HUES64 (cell line): ENCODE data around the gene GAK.
A peak's percentile ranks its signal among the peaks of the same experiment; 100 is the strongest.
"Not testable (repeated sequence)": the region's sequence is repeated elsewhere in the genome, so short reads cannot be mapped to it uniquely, and the experiment has no call there.

Source experiments
- H3K27ac ChIP-seq: 2 replicates; pipeline ENCODE4 v1.7.0; 2013; ENCODE audit warnings: low read depth, low read length, inconsistent platforms
- H3K27me3 ChIP-seq: 2 replicates; pipeline ENCODE4 v1.6.1; 2013; ENCODE audit warnings: mild to moderate bottlenecking, low read length; ENCODE audit not compliant: insufficient read depth
- H3K36me3 ChIP-seq: 2 replicates; pipeline ENCODE4 v1.6.1; 2013; ENCODE audit warnings: mild to moderate bottlenecking, low read length; ENCODE audit not compliant: insufficient read depth
- H3K4me1 ChIP-seq: 2 replicates; pipeline ENCODE4 v1.6.1; 2013; ENCODE audit warnings: mild to moderate bottlenecking, low read length, moderate library complexity; ENCODE audit not compliant: insufficient read depth
- H3K4me3 ChIP-seq: 2 replicates; pipeline ENCODE4 v1.5.1; 2013; ENCODE audit warnings: mild to moderate bottlenecking, low read length, moderate library complexity
- H3K9ac ChIP-seq: 2 replicates; pipeline ENCODE4 v1.6.1; 2013; ENCODE audit warnings: mild to moderate bottlenecking, low read depth, low read length
- H3K9me3 ChIP-seq: 2 replicates; pipeline ENCODE4 v1.6.1; 2013; ENCODE audit warnings: low read depth, low read length; ENCODE audit not compliant: insufficient read depth
- WGBS: fragments of 150-250, 120-280 bp; methylation state at CpG from one replicate; pipeline ENCODE4 v1.1.7; 2013; ENCODE audit warnings: missing lambda C conversion rate; 5-methylcytosine and 5-hydroxymethylcytosine counted together

The GAK gene

DNA sequence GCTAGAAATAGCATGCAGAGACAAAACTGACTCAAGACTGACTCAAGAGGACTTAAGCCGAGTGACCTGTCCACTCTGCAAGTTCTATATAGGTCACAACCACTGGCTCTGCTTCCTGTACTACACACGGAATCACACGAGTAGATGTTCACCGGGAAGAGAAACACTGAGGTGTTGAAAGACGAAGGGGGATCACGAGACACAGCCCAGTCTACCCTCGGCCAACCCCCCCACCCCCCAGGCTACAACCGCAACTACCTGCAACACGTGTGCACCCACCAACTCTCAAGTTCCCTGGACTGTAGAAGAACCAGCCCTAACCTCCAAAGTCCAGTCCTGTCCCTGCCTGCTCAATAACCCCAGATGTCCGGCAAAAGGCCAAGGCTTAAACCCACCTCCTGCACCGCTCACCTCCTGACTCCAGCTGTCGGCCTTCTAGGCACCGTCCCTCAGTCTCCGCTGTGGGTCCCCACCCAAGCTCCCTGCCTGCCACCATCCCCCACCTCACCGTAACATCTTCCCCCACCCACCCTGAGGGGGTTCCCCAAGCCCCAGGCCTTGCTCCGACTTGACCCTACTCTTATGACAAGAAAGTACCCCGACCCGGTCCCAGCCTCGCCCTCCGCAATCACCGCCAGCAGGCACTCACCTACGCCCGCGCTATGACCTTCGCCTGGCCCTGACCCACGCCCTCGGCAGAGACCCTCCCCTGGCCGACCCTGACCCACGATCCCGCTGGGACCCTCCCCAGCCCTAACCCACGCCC lies 739 bp downstream of the GAK start:
- Histone ChIP-seq H3K9me3 (no peaks in the 10 kb centered on the region), H3K9ac (peak overlapping the region; percentile 80), H3K36me3 (no peaks in the 10 kb centered on the region), H3K27ac (peak overlapping the region; percentile 84), H3K4me1 (no peaks in the 10 kb centered on the region; the same call in 1 of the 2 replicates), H3K4me3 (peak overlapping the region; percentile 92), H3K27me3 (peaks cover 4% of the 10 kb centered on the region; the same call in 1 of the 2 replicates)
- WGBS: 12% methylated on average over 31 of the region's 31 CpGs

DNA sequence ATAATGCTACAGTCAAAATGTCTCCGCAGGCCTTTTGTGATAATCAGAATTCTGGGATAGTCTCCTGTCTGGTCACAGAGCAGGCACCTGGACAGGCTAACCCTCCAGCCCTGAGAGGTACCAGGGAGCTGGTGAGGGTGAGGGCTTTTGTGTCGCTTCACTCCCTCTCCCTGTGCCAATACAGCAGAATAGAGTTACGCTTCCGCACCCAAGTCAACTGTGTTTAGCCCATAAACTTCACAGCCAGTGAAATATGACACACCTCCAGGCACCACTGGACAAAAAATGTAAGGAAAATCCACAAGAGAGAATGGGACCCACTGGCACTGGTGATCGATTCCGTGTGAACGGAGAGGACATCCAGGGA lies 1.3 kb downstream of the GAK start:
- H3K27ac ChIP-seq: no peak overlapping the region

DNA sequence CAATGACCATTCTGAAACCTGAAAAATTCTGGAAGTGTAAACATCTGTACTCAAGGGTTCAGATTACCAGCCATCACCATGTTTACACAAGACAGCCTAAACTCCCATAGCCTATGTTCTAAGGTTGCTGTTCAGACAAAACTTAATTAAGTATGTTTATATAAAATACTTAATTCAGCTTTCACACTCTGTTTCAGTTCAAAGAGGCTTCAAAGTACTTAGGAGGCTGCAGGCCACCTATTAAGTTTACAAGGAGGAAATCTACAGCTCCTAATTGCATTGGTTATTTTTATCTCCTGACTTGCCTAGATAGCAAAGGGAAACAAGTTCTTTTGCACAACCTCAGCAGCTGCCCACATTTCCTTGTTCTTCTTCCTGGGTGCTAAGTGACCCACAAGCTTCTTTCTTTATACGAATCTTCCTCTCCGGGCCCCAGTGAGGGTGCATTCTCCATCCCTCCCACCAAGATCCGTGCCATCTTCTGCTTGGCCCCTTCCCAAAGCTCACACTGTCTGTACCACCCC lies 2.0 kb downstream of the GAK start:
- Histone ChIP-seq H3K4me1 (no peaks in the 10 kb centered on the region; the same call in 1 of the 2 replicates), H3K27ac (no peak overlapping the region), H3K4me3 (0 out of 2 replicates have a peak overlapping the region, but pooled peaks have one; percentile 92), H3K27me3 (peaks cover under 1% of the 10 kb centered on the region; the same call in 1 of the 2 replicates), H3K9me3 (no peaks in the 10 kb centered on the region), H3K36me3 (no peaks in the 10 kb centered on the region), H3K9ac (no peak overlapping the region)
- 82% methylated on average over 3 of the region's 3 CpGs for WGBS

More for the DNA sequence above, 1.3 kb downstream of the GAK start:
- Histone ChIP-seq H3K4me1 (no peaks in the 10 kb centered on the region; the same call in 1 of the 2 replicates), H3K9me3 (no peaks in the 10 kb centered on the region), H3K4me3 (peak overlapping the region; percentile 92), H3K9ac (peak overlapping the region; percentile 80), H3K27me3 (peaks cover 4% of the 10 kb centered on the region; the same call in 1 of the 2 replicates), H3K36me3 (no peaks in the 10 kb centered on the region)
- 84% methylated on average over 7 of the region's 7 CpGs for WGBS

DNA sequence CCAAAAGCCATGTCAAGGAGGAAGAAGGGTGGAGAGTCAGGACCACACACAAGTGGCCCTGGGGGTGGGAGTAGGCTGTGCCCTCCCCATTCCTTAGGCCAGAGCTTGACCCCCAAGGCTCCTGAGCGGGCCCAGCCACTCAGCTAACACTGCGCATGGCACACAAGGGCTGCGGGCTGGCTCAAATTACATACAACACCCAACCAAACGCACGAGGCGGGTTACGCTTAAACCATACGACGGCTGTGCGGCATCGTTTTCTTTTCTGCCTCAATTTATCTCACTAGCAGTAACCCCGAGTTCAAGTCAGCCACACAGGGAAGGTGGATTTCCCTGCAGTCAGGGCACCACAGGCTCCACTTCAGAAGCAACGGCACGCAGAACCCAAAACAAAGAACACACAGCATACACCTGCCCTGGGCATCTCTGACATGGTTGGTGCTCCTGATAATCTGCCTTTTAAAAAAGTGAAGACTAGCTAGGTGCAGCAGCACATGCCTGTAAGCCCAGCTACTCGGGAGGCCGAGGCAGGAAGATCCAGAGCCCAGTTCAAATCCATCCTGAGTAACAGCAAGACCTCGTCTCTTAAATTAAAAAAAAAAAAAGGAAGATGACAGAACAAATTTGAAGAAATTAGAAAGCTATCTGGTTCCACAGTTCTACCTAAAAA lies 2.9 kb downstream of the GAK start:
- 93% methylated on average over 17 of the region's 17 CpGs for WGBS

DNA sequence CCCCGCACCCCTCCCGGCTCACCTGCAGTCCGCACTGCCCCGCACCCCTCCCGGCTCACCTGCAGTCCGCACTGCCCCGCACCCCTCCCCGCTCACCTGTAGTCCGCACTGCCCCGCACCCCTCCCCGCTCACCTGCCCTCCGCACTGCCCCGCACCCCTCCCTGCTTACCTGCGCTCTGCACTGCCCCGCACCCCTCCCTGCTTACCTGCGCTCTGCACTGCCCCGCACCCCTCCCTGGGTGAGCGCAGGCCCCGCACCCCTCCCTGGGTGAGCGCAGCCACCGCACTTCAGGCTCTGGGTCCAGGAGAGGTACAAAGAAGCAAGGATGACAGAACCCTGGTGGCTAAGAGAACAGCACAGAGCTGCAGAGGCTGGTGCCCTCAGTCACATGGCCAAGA lies 4.5 kb downstream of the GAK start:
- H3K4me3 ChIP-seq, H3K4me1 ChIP-seq, H3K27me3 ChIP-seq, H3K9ac ChIP-seq, H3K27ac ChIP-seq, H3K36me3 ChIP-seq, H3K9me3 ChIP-seq: not testable (repeated sequence)
- WGBS: 96% methylated on average over 21 of the region's 21 CpGs

More for the DNA sequence above, 2.9 kb downstream of the GAK start:
- Histone ChIP-seq H3K36me3 (no peaks in the 10 kb centered on the region), H3K9ac (no peak overlapping the region), H3K4me3 (no peak overlapping the region), H3K27me3 (no peaks in the 10 kb centered on the region), H3K27ac (no peak overlapping the region), H3K4me1 (no peaks in the 10 kb centered on the region; the same call in 1 of the 2 replicates), H3K9me3 (no peaks in the 10 kb centered on the region)

DNA sequence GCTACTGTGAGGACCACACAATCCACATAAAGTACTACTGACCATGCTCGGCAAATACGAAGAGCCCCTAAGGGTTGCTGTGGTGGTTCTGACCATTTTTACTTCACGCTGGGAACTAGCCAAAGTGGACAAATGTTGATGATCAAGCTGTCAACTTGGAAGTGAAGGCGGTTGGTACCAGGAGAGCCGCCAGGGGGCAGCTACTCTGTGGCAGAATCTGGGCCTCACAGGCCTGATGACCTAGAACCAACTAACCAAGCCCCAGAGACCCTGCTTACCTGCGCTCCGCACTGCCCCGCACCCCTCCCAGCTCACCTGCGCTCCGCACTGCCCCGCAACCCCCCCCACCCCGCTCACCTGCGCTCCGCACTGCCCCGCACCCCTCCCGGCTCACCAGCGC lies 5.6 kb downstream of the GAK start:
- no peak overlapping the region for H3K9ac ChIP-seq
- no peaks in the 10 kb centered on the region; the same call in 1 of the 2 replicates for H3K4me1 ChIP-seq
- no peaks in the 10 kb centered on the region for H3K9me3 ChIP-seq
- WGBS: 73% methylated on average over 11 of the region's 17 CpGs
- H3K27me3 ChIP-seq: no peaks in the 10 kb centered on the region
- H3K36me3 ChIP-seq: no peaks in the 10 kb centered on the region
- H3K27ac ChIP-seq: no peak overlapping the region
- H3K4me3 ChIP-seq: no peak overlapping the region

DNA sequence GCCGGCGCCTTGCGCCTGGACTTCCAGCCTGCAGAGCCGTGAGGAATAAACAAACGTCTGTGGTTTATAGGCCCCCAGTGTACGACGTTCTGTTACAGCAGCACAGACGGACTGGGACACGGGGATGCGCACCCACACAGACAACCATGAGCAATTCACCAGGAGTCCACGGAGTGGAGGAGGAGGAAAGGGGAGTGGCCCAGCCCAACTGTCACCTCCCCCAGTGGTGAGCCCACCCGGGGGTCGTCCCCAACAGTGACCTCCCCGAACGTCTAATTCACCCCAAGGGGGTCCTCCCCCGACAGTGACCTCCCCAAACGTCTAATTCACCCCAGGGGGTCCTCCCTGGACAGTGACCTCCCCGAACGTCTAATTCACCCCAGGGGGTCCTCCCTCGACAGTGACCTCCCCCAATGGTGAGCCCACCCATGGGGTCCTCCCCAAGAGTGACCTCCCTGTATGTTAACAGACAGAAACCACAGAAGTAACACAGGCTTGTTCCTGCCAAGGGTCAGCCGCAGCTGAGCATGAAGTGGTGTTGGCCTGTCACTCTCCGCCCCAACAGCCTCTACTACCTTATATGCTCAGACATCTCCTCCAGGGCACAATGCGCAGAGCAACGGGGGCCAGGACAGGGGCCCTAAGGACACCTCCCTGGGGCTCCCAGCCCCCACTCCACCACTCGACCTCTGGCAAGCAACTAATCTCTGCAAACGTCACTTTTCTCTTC lies 6.2 kb downstream of the GAK start:
- WGBS: 92% methylated on average over 26 of the region's 26 CpGs
- no peaks in the 10 kb centered on the region; the same call in 1 of the 2 replicates for H3K4me1 ChIP-seq

DNA sequence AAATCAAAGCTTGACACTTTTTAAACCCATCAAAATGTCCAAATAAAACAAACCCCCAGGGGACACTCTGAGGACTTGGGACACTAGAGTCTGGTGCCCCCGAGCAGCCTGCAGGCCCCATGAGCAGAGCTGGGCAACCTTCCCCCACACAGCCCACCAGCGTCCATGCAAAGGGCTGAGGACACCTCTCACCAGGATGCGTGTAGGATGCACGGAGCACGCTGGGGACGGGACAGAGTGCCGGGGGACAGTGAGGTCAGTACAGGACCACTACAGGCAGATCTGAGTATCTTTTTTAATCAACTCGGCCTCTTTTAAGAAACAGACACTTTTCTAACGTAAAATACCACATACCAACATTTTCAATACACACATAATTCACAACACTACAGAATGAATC lies 6.9 kb downstream of the GAK start:
- WGBS: 88% methylated on average over 9 of the region's 9 CpGs
- Histone ChIP-seq H3K4me1 (no peaks in the 10 kb centered on the region), H3K9me3 (no peaks in the 10 kb centered on the region), H3K9ac (no peak overlapping the region), H3K27ac (no peak overlapping the region), H3K4me3 (no peak overlapping the region), H3K27me3 (no peaks in the 10 kb centered on the region), H3K36me3 (no peaks in the 10 kb centered on the region)

More for the DNA sequence above, 6.2 kb downstream of the GAK start:
- no peaks in the 10 kb centered on the region for H3K9me3 ChIP-seq
- H3K4me3 ChIP-seq: no peak overlapping the region
- no peak overlapping the region for H3K27ac ChIP-seq
- no peaks in the 10 kb centered on the region for H3K36me3 ChIP-seq
- H3K9ac ChIP-seq: no peak overlapping the region
- no peaks in the 10 kb centered on the region for H3K27me3 ChIP-seq

DNA sequence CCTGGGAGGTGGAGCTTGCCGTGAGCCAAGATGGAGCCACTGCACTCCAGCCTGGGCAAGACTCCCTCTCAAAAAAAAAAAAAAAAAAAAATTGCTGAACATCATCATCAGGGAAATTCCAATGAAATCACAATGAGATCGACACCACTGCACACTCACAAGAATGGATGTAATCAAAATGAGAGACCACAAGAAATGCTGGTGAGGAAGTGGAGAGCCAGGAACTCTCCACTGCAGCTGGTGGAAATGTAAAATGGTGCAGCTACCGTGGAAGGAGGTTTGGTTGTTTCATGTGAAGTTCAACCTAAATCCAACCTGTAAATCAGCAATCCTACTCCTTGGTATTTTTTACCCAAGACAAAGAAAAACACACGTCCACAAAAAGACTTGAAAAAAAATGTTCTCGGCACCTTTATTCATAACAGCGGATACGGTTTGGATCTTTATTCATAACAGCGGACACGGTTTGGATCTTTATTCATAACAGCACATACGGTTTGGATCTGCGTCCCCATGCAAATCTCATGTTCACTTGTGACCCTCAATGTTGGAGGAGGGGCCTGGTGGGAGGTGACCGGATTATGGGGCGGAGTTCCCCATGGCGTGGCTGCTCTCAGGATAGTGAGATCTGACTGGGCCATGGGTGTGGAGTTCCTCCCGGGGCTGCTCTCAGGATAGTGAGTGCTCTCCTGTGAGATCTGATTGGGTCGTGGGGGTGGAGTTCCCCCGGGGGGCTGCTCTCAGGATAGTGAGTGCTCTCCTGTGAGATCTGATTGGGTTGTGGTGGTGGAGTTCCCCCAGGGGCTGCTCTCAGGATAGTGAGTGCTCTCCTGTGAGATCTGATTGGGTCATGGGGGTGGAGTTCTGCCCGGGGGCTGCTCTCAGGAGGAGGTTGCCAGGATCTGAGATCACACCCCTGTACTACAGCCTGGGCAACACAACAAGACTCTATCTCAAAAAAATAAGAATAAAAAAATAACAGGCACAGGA lies 7.7 kb downstream of the GAK start:
- H3K9me3 ChIP-seq: no peaks in the 10 kb centered on the region
- no peak overlapping the region for H3K4me3 ChIP-seq
- no peak overlapping the region for H3K27ac ChIP-seq
- H3K27me3 ChIP-seq: no peaks in the 10 kb centered on the region
- 82% methylated on average over 16 of the region's 18 CpGs for WGBS
- H3K9ac ChIP-seq: no peak overlapping the region
- H3K4me1 ChIP-seq: no peaks in the 10 kb centered on the region
- H3K36me3 ChIP-seq: no peaks in the 10 kb centered on the region

DNA sequence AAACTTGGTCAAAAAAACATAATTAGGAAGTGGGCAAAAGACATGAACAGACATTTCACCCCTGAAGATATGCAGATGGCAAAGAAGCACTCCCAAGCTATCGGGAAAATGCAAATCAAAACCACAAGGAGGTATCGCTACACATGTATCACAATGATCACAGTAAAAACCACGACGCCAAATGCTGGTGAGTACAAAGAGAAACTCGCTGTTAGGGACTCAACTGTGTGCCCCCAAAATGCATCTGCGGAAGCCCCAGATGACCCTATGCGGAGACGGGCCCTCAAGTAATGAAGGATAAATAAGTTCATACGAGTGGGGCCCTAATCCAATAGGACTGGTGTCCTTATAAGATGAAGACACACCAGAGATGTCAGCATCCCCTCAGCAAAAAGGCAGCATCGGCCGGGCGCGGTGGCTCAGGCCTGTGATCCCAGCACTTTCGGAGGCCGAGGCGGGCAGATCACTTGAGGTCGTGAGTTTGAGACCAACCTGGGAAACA lies 10.2 kb downstream of the GAK start:
- no peaks in the 10 kb centered on the region for H3K36me3 ChIP-seq
- H3K4me3 ChIP-seq: no peak overlapping the region
- 96% methylated on average over 17 of the region's 17 CpGs for WGBS
- no peaks in the 10 kb centered on the region for H3K27me3 ChIP-seq
- no peak overlapping the region; the same call in 1 of the 2 replicates for H3K9ac ChIP-seq
- no peaks in the 10 kb centered on the region for H3K9me3 ChIP-seq
- H3K4me1 ChIP-seq: no peaks in the 10 kb centered on the region
- H3K27ac ChIP-seq: no peak overlapping the region
